Glutamatergic neuron (in vitro differentiated cells): Measurements from ENCODE around the gene LAMB1. TPM values are rescaled to one million over a fixed set of nuclear protein-coding genes. Genes with fewer than 3 reads are reported as not detected.
A peak's percentile ranks its signal among the peaks of the same experiment; 100 is the strongest.

Experiments
- DNase-seq: peaks from one replicate; pipeline ENCODE4 v3.0.0; 2022
- H3K27ac Mint-ChIP-seq: one replicate; pipeline ENCODE4 v1.8.0; 2020; ENCODE audit warnings: mild to moderate bottlenecking, mixed read lengths, inconsistent platforms; ENCODE audit not compliant: unreplicated experiment
- H3K27me3 Mint-ChIP-seq: one replicate; pipeline ENCODE4 v1.8.0; 2020; ENCODE audit warnings: mild to moderate bottlenecking, moderate library complexity, mixed read lengths, inconsistent platforms; ENCODE audit not compliant: unreplicated experiment
- H3K36me3 Mint-ChIP-seq: one replicate; pipeline ENCODE4 v1.8.0; 2020; ENCODE audit warnings: mild to moderate bottlenecking, mixed read lengths, inconsistent platforms; ENCODE audit not compliant: unreplicated experiment
- H3K4me1 Mint-ChIP-seq: one replicate; pipeline ENCODE4 v1.8.0; 2020; ENCODE audit warnings: mild to moderate bottlenecking, low read depth, mixed read lengths, inconsistent platforms; ENCODE audit not compliant: unreplicated experiment
- H3K4me3 Mint-ChIP-seq: one replicate; pipeline ENCODE4 v1.8.0; 2020; ENCODE audit warnings: mild to moderate bottlenecking, mixed read lengths, inconsistent platforms; ENCODE audit not compliant: unreplicated experiment
- H3K9me3 Mint-ChIP-seq: one replicate; pipeline ENCODE4 v1.8.0; 2020; ENCODE audit warnings: mild to moderate bottlenecking, moderate library complexity, mixed read lengths, inconsistent platforms; ENCODE audit not compliant: unreplicated experiment
- CTCF ChIP-seq: fragments of 200-600 bp; sonication (generic); IDR thresholded peaks from one replicate; pipeline ENCODE4 v1.5.0; 2021; ENCODE audit not compliant: partially characterized antibody, unreplicated experiment
- total RNA-seq: library from RNA; stranded (reverse); fragmentation: NEBNext Ultra II Directional; extraction: Animal tissue kit (Norgen Biotek cat#: 25700); gene quantifications from one replicate; pipeline ENCODE4 v1.2.1, GENCODE V29; 2021; ENCODE audit not compliant: unreplicated experiment

The LAMB1 gene
- total RNA-seq, 1 donor from 2014 or later, result 326 TPM

- no peak for TF ChIP-seq CTCF
- Mint-ChIP-seq H3K9me3 (no peaks in the 10 kb centered on the region), H3K27me3 (peaks cover 4% of the 10 kb centered on the region), H3K36me3 (no peaks in the 10 kb centered on the region), H3K27ac (no peak overlapping the region), H3K4me3 (no peak overlapping the region), H3K4me1 (no peaks in the 10 kb centered on the region)
- no peak for DNase-seq
These were observed 49.6 kb downstream of the LAMB1 start for GRCh38 chr7:107953265-107953923.

GRCh38 chr7:107951896-107952295 lies 51.1 kb downstream of the LAMB1 start:
- DNase-seq, result no peak
- no peaks in the 10 kb centered on the region for H3K36me3 Mint-ChIP-seq
- no peak for TF ChIP-seq CTCF
- H3K4me3 Mint-ChIP-seq, result no peak overlapping the region
- no peaks in the 10 kb centered on the region for H3K4me1 Mint-ChIP-seq
- H3K9me3 Mint-ChIP-seq, result no peaks in the 10 kb centered on the region
- H3K27ac Mint-ChIP-seq, result no peak overlapping the region
- peaks cover 6% of the 10 kb centered on the region for H3K27me3 Mint-ChIP-seq

GRCh38 chr7:107951172-107951787 lies 51.7 kb downstream of the LAMB1 start:
- no peaks in the 10 kb centered on the region for H3K4me1 Mint-ChIP-seq
- no peaks in the 10 kb centered on the region for H3K9me3 Mint-ChIP-seq
- no peak for TF ChIP-seq CTCF
- no peaks in the 10 kb centered on the region for H3K36me3 Mint-ChIP-seq
- peak overlapping the region; percentile 43 for H3K27ac Mint-ChIP-seq
- no peak overlapping the region for H3K4me3 Mint-ChIP-seq
- DNase-seq, result no peak
- peaks cover 6% of the 10 kb centered on the region for H3K27me3 Mint-ChIP-seq

GRCh38 chr7:107949443-107949935 lies 53.5 kb downstream of the LAMB1 start:
- no peaks in the 10 kb centered on the region for H3K36me3 Mint-ChIP-seq
- H3K9me3 Mint-ChIP-seq, result no peaks in the 10 kb centered on the region
- peaks cover 7% of the 10 kb centered on the region for H3K4me1 Mint-ChIP-seq
- H3K4me3 Mint-ChIP-seq, result no peak overlapping the region
- H3K27ac Mint-ChIP-seq, result no peak overlapping the region
- H3K27me3 Mint-ChIP-seq, result peaks cover 6% of the 10 kb centered on the region
- DNase-seq, result no peak
- no peak for TF ChIP-seq CTCF
